Loucy (cell line): ENCODE data around the gene MB.
A peak's percentile ranks its signal among the peaks of the same experiment; 100 is the strongest.

ENCODE experiments used
- H2AFZ ChIP-seq: fragments of 200-600 bp; sonication (generic); 2 replicates; pipeline ENCODE4 v1.6.0; 2016; ENCODE audit warnings: antibody characterized with exemption, mild to moderate bottlenecking, low read length, moderate library complexity
- H3F3A ChIP-seq: fragments of 200-600 bp; 2 replicates; pipeline ENCODE4 v1.6.0; 2016; ENCODE audit warnings: antibody characterized with exemption, low read depth, mild to moderate bottlenecking
- H3K27me3 ChIP-seq: fragments of 200-600 bp; sonication (generic); 2 replicates; pipeline ENCODE4 v1.6.1; 2014; ENCODE audit warnings: low read length, mild to moderate bottlenecking; ENCODE audit not compliant: insufficient read depth, poor library complexity, severe bottlenecking
- H3K36me3 ChIP-seq: fragments of 200-600 bp; sonication (generic); 2 replicates; pipeline ENCODE4 v1.6.1; 2016; ENCODE audit warnings: low read length; ENCODE audit not compliant: insufficient read depth
- H3K4me1 ChIP-seq: fragments of 200-600 bp; sonication (generic); 2 replicates; pipeline ENCODE4 v1.5.1; 2014; ENCODE audit warnings: low read length, mild to moderate bottlenecking; ENCODE audit not compliant: insufficient read depth, poor library complexity, severe bottlenecking
- H3K4me2 ChIP-seq: fragments of 200-600 bp; sonication (generic); 2 replicates; pipeline ENCODE4 v1.6.0; 2014; ENCODE audit warnings: antibody characterized with exemption, low read length, low read depth, mild to moderate bottlenecking; ENCODE audit not compliant: poor library complexity, severe bottlenecking
- H3K4me3 ChIP-seq: fragments of 200-600 bp; sonication (generic); 2 replicates; pipeline ENCODE4 v1.5.1; 2014; ENCODE audit warnings: low read length, mild to moderate bottlenecking, mixed read lengths; ENCODE audit not compliant: poor library complexity, severe bottlenecking
- H3K79me2 ChIP-seq: fragments of 200-600 bp; sonication (generic); 2 replicates; pipeline ENCODE4 v1.6.1; 2014; ENCODE audit warnings: low read length; ENCODE audit not compliant: insufficient read depth
- H3K9ac ChIP-seq: fragments of 200-600 bp; sonication (generic); 2 replicates; pipeline ENCODE4 v1.6.0; 2014; ENCODE audit warnings: mild to moderate bottlenecking, low read depth, low read length, moderate library complexity; ENCODE audit not compliant: poor library complexity, severe bottlenecking
- H3K9me2 ChIP-seq: fragments of 200-600 bp; sonication (generic); replicated peaks from 2 replicates; pipeline ENCODE4 v1.6.1; 2016; ENCODE audit warnings: low read depth, low read length, mixed read lengths
- H3K9me3 ChIP-seq: fragments of 200-600 bp; sonication (generic); 2 replicates; pipeline ENCODE4 v1.6.1; 2014; ENCODE audit warnings: mild to moderate bottlenecking, antibody characterized with exemption, low read length, low read depth; ENCODE audit not compliant: insufficient read depth
- H4K20me1 ChIP-seq: fragments of 200-600 bp; sonication (generic); 2 replicates; pipeline ENCODE4 v1.6.0; 2014; ENCODE audit warnings: antibody characterized with exemption, low read length, mild to moderate bottlenecking; ENCODE audit not compliant: insufficient read depth, poor library complexity, severe bottlenecking
- EZH2phosphoT487 ChIP-seq: fragments of 200-600 bp; IDR thresholded peaks from 2 replicates; pipeline ENCODE4 v1.6.1; 2018; ENCODE audit warnings: antibody characterized with exemption, mild to moderate bottlenecking, moderate library complexity, borderline replicate concordance
- TF ChIP-seq, protein P1 (sequence below): fragments of 200-600 bp; sonication (generic); conservative IDR thresholded peaks from 2 replicates; pipeline ENCODE4 v1.5.1; 2014; ENCODE audit warnings: mild to moderate bottlenecking, antibody characterized with exemption, low read length

The MB gene

DNA sequence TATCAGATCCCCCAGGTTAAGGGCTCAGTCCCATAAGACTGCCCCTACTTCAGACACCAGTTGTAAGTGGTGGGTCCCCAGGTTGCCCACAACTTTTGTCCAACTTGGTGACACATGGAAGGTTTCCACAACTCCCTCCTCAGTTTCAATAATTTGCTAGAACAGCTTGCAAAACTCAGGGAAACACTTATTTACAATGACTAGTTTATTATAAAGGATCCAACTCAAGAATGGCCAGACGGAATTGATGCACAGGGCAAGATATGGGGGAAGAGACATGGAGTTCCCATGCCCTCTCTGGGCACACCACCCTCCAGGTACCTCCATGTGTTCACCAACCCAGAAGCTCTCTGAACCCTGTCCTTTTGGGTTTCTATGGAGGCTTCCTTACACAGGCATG lies 36.7 kb upstream of the MB start:
- H3K4me1 ChIP-seq, result peaks cover 49% of the 10 kb centered on the region
- H3K9ac ChIP-seq, result no peak overlapping the region
- peak overlapping the region; percentile 39 for H3K4me2 ChIP-seq
- H3K79me2 ChIP-seq, result peaks cover 46% of the 10 kb centered on the region
- no peaks in the 10 kb centered on the region; the same call in 1 of the 2 replicates for H3K9me3 ChIP-seq
- no peaks in the 10 kb centered on the region for H4K20me1 ChIP-seq
- peaks cover 21% of the 10 kb centered on the region for H3K36me3 ChIP-seq
- peak overlapping the region; percentile 26 for H3K4me3 ChIP-seq
- no peaks in the 10 kb centered on the region for H3F3A ChIP-seq
- no peaks in the 10 kb centered on the region for H3K27me3 ChIP-seq
- H3K9me2 ChIP-seq, result no peaks in the 10 kb centered on the region
- no peak overlapping the region for H2AFZ ChIP-seq
- TF ChIP-seq, protein P1, sequence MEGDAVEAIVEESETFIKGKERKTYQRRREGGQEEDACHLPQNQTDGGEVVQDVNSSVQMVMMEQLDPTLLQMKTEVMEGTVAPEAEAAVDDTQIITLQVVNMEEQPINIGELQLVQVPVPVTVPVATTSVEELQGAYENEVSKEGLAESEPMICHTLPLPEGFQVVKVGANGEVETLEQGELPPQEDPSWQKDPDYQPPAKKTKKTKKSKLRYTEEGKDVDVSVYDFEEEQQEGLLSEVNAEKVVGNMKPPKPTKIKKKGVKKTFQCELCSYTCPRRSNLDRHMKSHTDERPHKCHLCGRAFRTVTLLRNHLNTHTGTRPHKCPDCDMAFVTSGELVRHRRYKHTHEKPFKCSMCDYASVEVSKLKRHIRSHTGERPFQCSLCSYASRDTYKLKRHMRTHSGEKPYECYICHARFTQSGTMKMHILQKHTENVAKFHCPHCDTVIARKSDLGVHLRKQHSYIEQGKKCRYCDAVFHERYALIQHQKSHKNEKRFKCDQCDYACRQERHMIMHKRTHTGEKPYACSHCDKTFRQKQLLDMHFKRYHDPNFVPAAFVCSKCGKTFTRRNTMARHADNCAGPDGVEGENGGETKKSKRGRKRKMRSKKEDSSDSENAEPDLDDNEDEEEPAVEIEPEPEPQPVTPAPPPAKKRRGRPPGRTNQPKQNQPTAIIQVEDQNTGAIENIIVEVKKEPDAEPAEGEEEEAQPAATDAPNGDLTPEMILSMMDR, result no peak
- TF ChIP-seq EZH2phosphoT487, result no peak

DNA sequence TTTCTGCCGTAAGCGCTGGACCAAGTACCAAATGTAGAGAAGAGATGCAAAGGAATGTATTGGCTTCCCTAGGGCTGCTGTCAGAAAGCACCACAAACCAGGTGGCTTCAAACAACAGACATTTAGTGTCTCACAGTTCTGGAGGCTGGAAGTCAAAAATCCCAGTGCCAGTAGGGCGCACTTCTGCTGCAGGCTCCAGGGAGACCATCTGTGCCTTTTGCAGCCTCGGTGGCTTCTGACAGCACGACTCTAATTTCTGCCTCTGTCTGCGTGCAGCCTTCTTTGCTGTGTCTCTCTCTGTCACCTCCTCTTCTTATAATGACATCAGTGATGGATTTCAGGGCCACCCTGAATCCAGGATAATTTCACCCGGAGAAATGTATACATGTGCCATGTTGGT lies 34.0 kb upstream of the MB start:
- Histone ChIP-seq H3K9me2 (no peaks in the 10 kb centered on the region), H3K9me3 (no peaks in the 10 kb centered on the region; the same call in 1 of the 2 replicates), H3K9ac (no peak overlapping the region), H3K4me3 (no peak overlapping the region), H3K36me3 (no peaks in the 10 kb centered on the region; the same call in 1 of the 2 replicates), H3K4me2 (no peak overlapping the region), H3K79me2 (peaks cover 44% of the 10 kb centered on the region), H4K20me1 (no peaks in the 10 kb centered on the region), H3K27me3 (no peaks in the 10 kb centered on the region), H3K4me1 (peaks cover 31% of the 10 kb centered on the region), H3F3A (no peaks in the 10 kb centered on the region), H2AFZ (no peak overlapping the region)
- TF ChIP-seq, protein P1, result no peak
- TF ChIP-seq EZH2phosphoT487, result no peak

DNA sequence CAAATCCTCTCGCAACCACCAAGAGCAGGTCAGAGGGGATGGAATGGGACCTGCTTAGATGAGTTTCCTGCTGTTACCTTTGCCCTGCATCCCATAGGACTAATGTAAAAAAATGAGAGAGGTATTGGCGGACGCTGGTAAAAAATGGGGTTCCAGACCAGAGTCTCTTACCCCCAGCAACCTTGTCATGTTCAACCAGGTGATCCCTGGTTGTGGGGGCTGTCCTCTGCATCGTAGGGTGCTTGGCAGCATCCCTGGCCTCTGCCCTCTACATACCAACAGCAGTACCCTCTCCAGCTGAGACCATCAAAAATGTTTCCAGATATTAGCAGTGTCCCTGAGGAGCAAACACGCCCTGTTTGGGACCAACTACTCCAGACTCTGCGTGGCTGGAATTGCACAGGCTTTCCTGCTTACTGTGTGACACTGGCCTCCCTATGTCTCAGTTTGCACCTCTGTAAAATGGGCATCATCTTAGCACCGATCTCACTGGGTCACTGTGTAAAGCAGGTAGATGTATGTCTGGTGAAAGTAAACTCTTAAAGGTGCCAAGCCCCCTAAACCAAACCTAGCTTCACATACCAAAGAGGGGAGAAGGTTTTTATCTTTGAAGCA lies 32.6 kb upstream of the MB start:
- no peak overlapping the region for H2AFZ ChIP-seq
- H3K4me3 ChIP-seq, result peak overlapping the region; percentile 91
- peaks cover 27% of the 10 kb centered on the region for H3K4me1 ChIP-seq
- H4K20me1 ChIP-seq, result no peaks in the 10 kb centered on the region
- H3K9me3 ChIP-seq, result no peaks in the 10 kb centered on the region; the same call in 1 of the 2 replicates
- H3F3A ChIP-seq, result no peaks in the 10 kb centered on the region
- peak overlapping the region; percentile 63 for H3K4me2 ChIP-seq
- TF ChIP-seq, protein P1, result no peak
- TF ChIP-seq EZH2phosphoT487, result no peak
- H3K9me2 ChIP-seq, result no peaks in the 10 kb centered on the region
- no peaks in the 10 kb centered on the region for H3K27me3 ChIP-seq
- peaks cover 40% of the 10 kb centered on the region for H3K79me2 ChIP-seq
- peak overlapping the region; percentile 88 for H3K9ac ChIP-seq
- no peaks in the 10 kb centered on the region for H3K36me3 ChIP-seq
